Sigmoid colon (tissue), 4 donors: Measurements from ENCODE around the gene MROH2A.

Experiments
- EP300 ChIP-seq, 4 donors: sonication (generic); formaldehyde crosslinking; IDR thresholded peaks; one replicate each; pipeline ENCODE4 v1.6.1; 2017; ENCODE audit warnings: antibody characterized with exemption in 4 of 4
- POLR2A ChIP-seq, 2 donors: fragments of 450-650 bp; IDR thresholded peaks; one replicate each; pipeline ENCODE4 v1.6.1; 2016; ENCODE audit warnings: antibody characterized with exemption in 2 of 2, mild to moderate bottlenecking in 2 of 2, moderate library complexity in 2 of 2
- TF ChIP-seq, protein P1 (sequence below), 4 experiments: fragments of 450-650 bp in 3 of 4; fragments of 200-600 bp in 1 of 4; IDR thresholded peaks; one replicate each; pipeline ENCODE4 v1.5.1; 2016 to 2019; ENCODE audit warnings: antibody characterized with exemption in 4 of 4, mild to moderate bottlenecking in 3 of 4, moderate library complexity in 2 of 4

DNA sequence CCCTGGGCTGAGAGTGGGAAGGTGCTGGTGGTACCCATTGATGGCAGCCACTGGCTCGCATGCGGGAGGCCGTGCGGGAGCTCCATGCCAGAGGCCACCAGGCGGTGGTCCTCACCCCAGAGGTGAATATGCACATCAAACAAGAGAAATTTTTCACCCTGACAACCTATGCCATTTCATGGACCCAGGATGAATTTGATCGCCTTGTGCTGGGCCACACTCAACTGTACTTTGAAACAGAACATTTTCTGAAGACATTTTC lies 30.9 kb upstream of the MROH2A start:
- TF ChIP-seq, protein P1, sequence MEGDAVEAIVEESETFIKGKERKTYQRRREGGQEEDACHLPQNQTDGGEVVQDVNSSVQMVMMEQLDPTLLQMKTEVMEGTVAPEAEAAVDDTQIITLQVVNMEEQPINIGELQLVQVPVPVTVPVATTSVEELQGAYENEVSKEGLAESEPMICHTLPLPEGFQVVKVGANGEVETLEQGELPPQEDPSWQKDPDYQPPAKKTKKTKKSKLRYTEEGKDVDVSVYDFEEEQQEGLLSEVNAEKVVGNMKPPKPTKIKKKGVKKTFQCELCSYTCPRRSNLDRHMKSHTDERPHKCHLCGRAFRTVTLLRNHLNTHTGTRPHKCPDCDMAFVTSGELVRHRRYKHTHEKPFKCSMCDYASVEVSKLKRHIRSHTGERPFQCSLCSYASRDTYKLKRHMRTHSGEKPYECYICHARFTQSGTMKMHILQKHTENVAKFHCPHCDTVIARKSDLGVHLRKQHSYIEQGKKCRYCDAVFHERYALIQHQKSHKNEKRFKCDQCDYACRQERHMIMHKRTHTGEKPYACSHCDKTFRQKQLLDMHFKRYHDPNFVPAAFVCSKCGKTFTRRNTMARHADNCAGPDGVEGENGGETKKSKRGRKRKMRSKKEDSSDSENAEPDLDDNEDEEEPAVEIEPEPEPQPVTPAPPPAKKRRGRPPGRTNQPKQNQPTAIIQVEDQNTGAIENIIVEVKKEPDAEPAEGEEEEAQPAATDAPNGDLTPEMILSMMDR (IDR thresholded peaks at IDR 0.05), result no peak
- no peak for TF ChIP-seq POLR2A (IDR thresholded peaks at IDR 0.05)
- no peak for TF ChIP-seq EP300 (IDR thresholded peaks at IDR 0.05)
